GM19395 (cell line): ENCODE measurements around the gene FAM110D.

ENCODE experiments used
- ATAC-seq: cut with Tn5 transposase; IDR thresholded peaks from one replicate; pipeline ENCODE4 v1.9.1; 2021; ENCODE audit warnings: mild to moderate bottlenecking, moderate library complexity; ENCODE audit not compliant: unreplicated experiment

Gene FAM110D

GRCh38 chr1:26161415-26162219, 2.7 kb downstream of the FAM110D start:
- no peak for ATAC-seq

- no peak for ATAC-seq
Measured at GRCh38 chr1:26162220-26162709, 3.4 kb downstream of the FAM110D start.

GRCh38 chr1:26163684-26164035, 4.8 kb downstream of the FAM110D start:
- ATAC-seq = no peak

- ATAC-seq = no peak
Measured at GRCh38 chr1:26164036-26164860, 5.4 kb downstream of the FAM110D start.

DNA sequence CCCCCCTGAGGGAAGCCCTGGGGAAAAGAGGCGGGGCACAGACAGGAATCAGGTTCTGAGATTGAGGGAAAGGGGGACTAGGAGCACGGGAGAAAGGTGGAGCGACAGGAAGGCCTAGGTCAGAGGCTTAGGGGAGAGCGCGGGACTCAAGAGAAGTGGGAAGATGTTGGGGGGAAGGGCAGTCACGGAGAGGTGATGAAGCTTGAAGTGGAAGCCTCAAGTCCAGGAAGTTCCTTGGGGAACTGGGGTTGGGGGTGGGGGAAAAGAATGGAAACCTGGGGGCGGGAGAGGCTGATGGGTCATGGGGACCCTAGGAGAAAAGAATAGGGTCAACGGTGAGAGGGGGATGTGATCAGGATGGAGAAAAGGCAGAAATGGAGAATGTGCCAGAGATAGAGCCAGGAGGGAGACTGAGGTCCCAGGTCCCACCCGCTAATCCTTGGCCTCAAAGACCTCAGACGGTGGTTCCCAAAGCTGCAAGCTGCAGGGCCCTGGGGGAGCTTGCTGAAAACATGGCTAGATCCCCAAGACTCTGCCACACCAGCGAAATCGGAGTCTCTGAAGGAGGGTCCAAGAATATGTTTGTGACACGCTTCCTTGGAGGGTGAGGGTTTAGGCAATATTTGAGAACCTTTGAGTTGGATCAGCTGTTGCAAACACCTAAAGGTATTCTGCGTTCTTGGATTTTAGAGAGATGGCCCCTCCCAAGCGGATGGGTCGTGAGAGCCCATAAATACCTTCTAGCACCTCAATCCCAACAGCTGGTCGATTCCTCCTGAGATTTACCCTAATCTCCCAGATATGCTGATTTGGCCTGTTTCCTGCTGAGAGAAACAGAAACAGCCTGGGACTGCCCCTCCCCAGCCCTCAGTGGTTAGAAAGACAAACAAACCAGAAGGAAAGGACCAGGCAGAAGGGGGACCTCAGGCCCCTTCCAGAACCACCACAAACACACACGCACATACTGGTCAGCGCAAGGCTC, 6.3 kb downstream of the FAM110D start:
- no peak for ATAC-seq

- no peak for ATAC-seq
Measured at GRCh38 chr1:26166719-26167281, 7.9 kb downstream of the FAM110D start.

GRCh38 chr1:26168410-26169197, 9.7 kb downstream of the FAM110D start, which contains the start of gene C1orf232:
C1orf232 (minus strand) TSS chr1:26168963; CDS start chr1:26168499, 464 bp downstream.
- no peak for ATAC-seq

GRCh38 chr1:26169198-26169554, 10.3 kb downstream of the FAM110D start:
- ATAC-seq = no peak

GRCh38 chr1:26169669-26170471, 11.0 kb downstream of the FAM110D start, which contains the start of gene ZNF593:
ZNF593 (plus strand) TSS chr1:26169908; CDS start chr1:26169984, 76 bp downstream.
- peak; percentile 90 for ATAC-seq

- no peak for ATAC-seq
Measured at GRCh38 chr1:26170472-26170821, 11.6 kb downstream of the FAM110D start.

GRCh38 chr1:26171084-26172072, 12.5 kb downstream of the FAM110D start, which contains the start of gene ZNF593OS:
ZNF593OS (minus strand) TSS chr1:26171832; CDS start chr1:26171661, 171 bp downstream.
- no peak for ATAC-seq

DNA sequence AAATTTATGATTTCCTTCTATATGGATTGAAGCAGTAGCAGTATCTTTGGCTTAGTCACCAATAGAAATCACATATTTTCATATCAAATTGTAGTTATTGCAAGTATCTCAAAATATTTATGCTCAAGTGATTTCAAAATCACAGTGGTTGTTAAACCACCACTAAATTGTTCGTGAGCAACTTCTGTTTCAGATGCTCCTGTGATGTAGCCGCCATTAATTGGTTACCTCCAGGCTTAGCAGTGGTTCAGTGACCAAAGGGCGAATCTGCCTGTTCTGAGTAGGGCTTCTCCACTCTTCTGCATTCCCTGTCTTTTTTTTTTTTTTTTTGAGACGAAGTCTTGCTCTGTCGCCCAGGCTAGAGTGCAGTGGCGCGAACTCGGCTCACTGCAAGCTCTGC, 16.5 kb downstream of the FAM110D start:
- ATAC-seq = no peak

GRCh38 chr1:26177182-26177684, 18.4 kb downstream of the FAM110D start, which contains the start of gene CNKSR1:
CNKSR1 (plus strand) TSS chr1:26177491; CDS start chr1:26177548, 57 bp downstream.
- no peak for ATAC-seq

GRCh38 chr1:26180010-26180506, 21.2 kb downstream of the FAM110D start:
- ATAC-seq = no peak

GRCh38 chr1:26181586-26182382, 22.9 kb downstream of the FAM110D start:
- ATAC-seq = no peak

DNA sequence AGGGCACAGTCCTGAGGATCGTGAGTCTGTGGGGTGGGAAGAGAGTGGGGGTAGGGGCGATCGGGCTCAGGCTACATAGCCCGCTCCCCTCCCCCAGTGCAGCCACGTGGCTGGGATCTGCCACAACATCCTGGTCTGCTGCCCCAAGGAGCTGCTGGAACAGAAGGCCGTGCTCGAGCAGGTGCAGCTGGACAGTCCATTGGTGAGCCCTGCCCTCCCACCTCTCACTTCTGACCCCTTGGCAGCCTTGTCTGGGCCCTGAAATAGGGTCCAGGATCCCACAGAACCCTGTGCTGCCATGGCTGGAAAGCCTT, 23.5 kb downstream of the FAM110D start:
- ATAC-seq = no peak
